SK-N-SH (cell line): Measurements from ENCODE around the gene SRGAP1. TPM values are rescaled to one million over a fixed set of nuclear protein-coding genes. Genes with fewer than 3 reads are reported as not detected.

Source experiments
- CTCF ChIA-PET: fragments of 300-600, 350-600 bp; formaldehyde crosslinking; extraction: SDS; loops from one replicate; lab custom pipeline; 2021; lab: Yijun Ruan, JAX
- POLR2A ChIA-PET: fragments of 350-600 bp; sonication (Branson Sonifier 250); formaldehyde crosslinking; extraction: SDS; loops from one replicate; lab custom pipeline; 2020; ENCODE audit warnings: antibody characterized with exemption, inconsistent platforms; lab: Yijun Ruan, JAX
- DNase-seq: peaks from one replicate; pipeline ENCODE4 v3.0.0; 2012
- H2AFZ ChIP-seq: fragments of 200-600 bp; sonication (generic); 2 replicates; pipeline ENCODE4 v1.8.1; 2016; ENCODE audit warnings: antibody characterized with exemption, mild to moderate bottlenecking, low read depth
- H3F3A ChIP-seq: fragments of 200-600 bp; sonication (generic); replicated peaks from 2 replicates; pipeline ENCODE3; 2016; ENCODE audit warnings: antibody characterized with exemption, mild to moderate bottlenecking; ENCODE audit not compliant: insufficient read depth
- H3K27ac ChIP-seq, 2 experiments: fragments of 200-500 bp in 1 of 2; fragments of 200-600 bp in 1 of 2; sonication (Bioruptor generic) in 1 of 2; sonication (generic), shearing (Covaris generic) in 1 of 2; 2 replicates each; pipeline versions ENCODE4 v1.5.1 to v1.6.1; 2014 to 2016; ENCODE audit warnings: low read depth in 2 of 2, inconsistent platforms in 1 of 2, low read length in 1 of 2, mild to moderate bottlenecking in 1 of 2, mixed read lengths in 1 of 2
- H3K27me3 ChIP-seq: fragments of 200-600 bp; sonication (generic), shearing (Covaris generic); 2 replicates; pipeline ENCODE4 v1.6.1; 2016; ENCODE audit warnings: mixed run types; ENCODE audit not compliant: insufficient read depth
- H3K36me3 ChIP-seq, 2 experiments: fragments of 200-500 bp in 1 of 2; fragments of 200-600 bp in 1 of 2; sonication (Bioruptor generic) in 1 of 2; sonication (generic) in 1 of 2; replicated peaks in 1 of 2; 2 replicates each; pipeline versions ENCODE3 to v1.5.1; 2014 to 2016; ENCODE audit warnings: low read length in 1 of 2, mild to moderate bottlenecking in 1 of 2; ENCODE audit not compliant: insufficient read depth in 2 of 2, control insufficient read depth in 1 of 2
- H3K4me1 ChIP-seq, 2 experiments: fragments of 200-500 bp in 1 of 2; fragments of 200-600 bp in 1 of 2; sonication (Bioruptor generic) in 1 of 2; sonication (generic), shearing (Covaris generic) in 1 of 2; 2 replicates each; pipeline versions ENCODE4 v1.5.1 to v1.6.1; 2014 to 2016; ENCODE audit warnings: low read depth in 1 of 2, low read length in 1 of 2, mixed run types in 1 of 2; ENCODE audit not compliant: insufficient read depth in 2 of 2, control insufficient read depth in 1 of 2
- H3K4me2 ChIP-seq: fragments of 200-600 bp; sonication (generic), shearing (Covaris generic); 2 replicates; pipeline ENCODE4 v1.6.1; 2017; ENCODE audit warnings: mixed run types
- H3K4me3 ChIP-seq, 2 experiments: fragments of 200-500 bp in 1 of 2; fragments of 200-600 bp in 1 of 2; sonication (Bioruptor generic) in 1 of 2; sonication (generic), shearing (Covaris generic) in 1 of 2; 2 replicates each; pipeline versions ENCODE4 v1.5.1 to v1.8.1; 2014 to 2016; ENCODE audit warnings: low read depth in 2 of 2, inconsistent platforms in 1 of 2, low read length in 1 of 2, mild to moderate bottlenecking in 1 of 2, mixed read lengths in 1 of 2, moderate library complexity in 1 of 2
- H3K79me2 ChIP-seq: fragments of 200-600 bp; sonication (generic); 2 replicates; pipeline ENCODE4 v1.8.1; 2017; ENCODE audit warnings: mild to moderate bottlenecking; ENCODE audit not compliant: insufficient read depth
- H3K9ac ChIP-seq: fragments of 200-600 bp; sonication (generic); 2 replicates; pipeline ENCODE4 v1.6.1; 2017; ENCODE audit warnings: mixed run types
- H3K9me2 ChIP-seq: fragments of 200-600 bp; sonication (generic); 2 replicates; pipeline ENCODE4 v1.6.1; 2017; ENCODE audit warnings: mixed run types
- H3K9me3 ChIP-seq: fragments of 200-600 bp; sonication (generic); 2 replicates; pipeline ENCODE4 v1.6.1; 2017; ENCODE audit warnings: mixed run types, mild to moderate bottlenecking, moderate library complexity
- H4K20me1 ChIP-seq: fragments of 200-600 bp; sonication (generic); 2 replicates; pipeline ENCODE4 v1.6.1; 2017; ENCODE audit warnings: mild to moderate bottlenecking, mixed run types; ENCODE audit not compliant: insufficient read depth
- CHD2 ChIP-seq: fragments of 150-350 bp; IDR thresholded peaks from 2 replicates; pipeline ENCODE4 v1.6.1; 2018; ENCODE audit warnings: low read length; ENCODE audit not compliant: partially characterized antibody
- ELF1 ChIP-seq: IDR thresholded peaks from 2 replicates; pipeline ENCODE4 v1.4.0; 2012
- EZH2phosphoT487 ChIP-seq: fragments of 200-600 bp; sonication (generic); IDR thresholded peaks from 2 replicates; pipeline ENCODE4 v1.6.1; 2017; ENCODE audit warnings: low read depth, mixed run types, mild to moderate bottlenecking, antibody characterized with exemption, moderate library complexity, borderline replicate concordance
- FOXJ3 ChIP-seq: sonication (generic); formaldehyde crosslinking; IDR thresholded peaks from 2 replicates; pipeline ENCODE4 v1.5.1; 2020; ENCODE audit warnings: mild to moderate bottlenecking, missing genetic modification reagents
- GATA2 ChIP-seq: sonication (generic); formaldehyde crosslinking; IDR thresholded peaks from 2 replicates; pipeline ENCODE4 v1.5.0; 2020; ENCODE audit warnings: mild to moderate bottlenecking, missing genetic modification reagents
- MEF2A ChIP-seq: IDR thresholded peaks from 2 replicates; pipeline ENCODE4 v1.4.0; 2012; ENCODE audit warnings: low read depth, borderline replicate concordance
- MXI1 ChIP-seq: IDR thresholded peaks from 2 replicates; pipeline ENCODE4 v1.6.1; 2012; ENCODE audit warnings: mild to moderate bottlenecking, low read depth, low read length, improper control_type of control experiment
- NFIC ChIP-seq: IDR thresholded peaks from 2 replicates; pipeline ENCODE4 v1.4.0; 2012; ENCODE audit warnings: borderline replicate concordance
- RAD21 ChIP-seq: IDR thresholded peaks from 2 replicates; pipeline ENCODE4 v1.6.1; 2012; ENCODE audit warnings: mild to moderate bottlenecking, low read length
- RFX5 ChIP-seq: IDR thresholded peaks from 2 replicates; pipeline ENCODE4 v1.6.1; 2012; ENCODE audit warnings: mild to moderate bottlenecking, improper control_type of control experiment, low read length
- RXRA ChIP-seq: IDR thresholded peaks from 2 replicates; pipeline ENCODE4 v1.4.0; 2012; ENCODE audit warnings: low read depth, mild to moderate bottlenecking, borderline replicate concordance
- SMC3 ChIP-seq: IDR thresholded peaks from 2 replicates; pipeline ENCODE4 v1.6.1; 2012; ENCODE audit warnings: low read depth, low read length, improper control_type of control experiment
- WGBS: methylation state at CpG from one replicate; pipeline ENCODE4 v1.1.6; 2017; ENCODE audit warnings: low lambda C conversion rate; 5-methylcytosine and 5-hydroxymethylcytosine counted together
- polyA plus RNA-seq, 3 experiments: library from polyadenylated mRNA; depleted of rRNA; stranded (reverse); fragments of >200 nt; gene quantifications; 2 replicates each; pipeline ENCODE4 v1.2.3, GENCODE V29; 2012
- TF ChIP-seq, protein P1 (sequence below): IDR thresholded peaks from 2 replicates; pipeline ENCODE4 v1.6.1; 2012; ENCODE audit warnings: mild to moderate bottlenecking, low read depth, low read length, moderate library complexity
- TF ChIP-seq, protein P2 (sequence below): fragments of 200-600 bp; sonication (generic); IDR thresholded peaks from 2 replicates; pipeline ENCODE4 v1.6.1; 2017; ENCODE audit warnings: antibody characterized with exemption, mild to moderate bottlenecking, moderate library complexity
- TF ChIP-seq, protein P3 (sequence below): IDR thresholded peaks from 2 replicates; pipeline ENCODE4 v1.4.0; 2012; ENCODE audit warnings: low read depth, borderline replicate concordance

Gene SRGAP1
- polyA plus RNA-seq, 1 of the 3 experiments (the other 2 are of a cell fraction) = 2.6 TPM

DNA sequence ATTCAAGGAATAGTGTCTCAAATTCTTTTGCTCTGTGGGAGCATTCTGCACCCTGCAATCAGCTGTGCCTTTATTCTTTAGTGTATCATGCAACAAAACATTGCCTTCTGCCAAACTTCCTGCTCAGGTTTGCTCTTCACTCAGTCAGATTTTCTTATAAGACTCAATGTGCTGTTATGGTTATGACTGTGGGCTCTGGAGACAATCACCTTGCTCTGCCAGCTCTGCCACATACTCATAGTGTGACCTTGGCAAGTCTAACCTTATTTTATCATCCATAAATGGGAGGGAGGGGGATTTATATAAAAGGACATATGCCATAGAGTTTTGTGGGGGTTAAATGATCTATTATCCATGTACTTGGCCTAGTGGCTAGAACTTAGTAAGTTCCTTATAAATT is 51.3 kb downstream of the SRGAP1 start (continued):
- TF ChIP-seq, protein P1, sequence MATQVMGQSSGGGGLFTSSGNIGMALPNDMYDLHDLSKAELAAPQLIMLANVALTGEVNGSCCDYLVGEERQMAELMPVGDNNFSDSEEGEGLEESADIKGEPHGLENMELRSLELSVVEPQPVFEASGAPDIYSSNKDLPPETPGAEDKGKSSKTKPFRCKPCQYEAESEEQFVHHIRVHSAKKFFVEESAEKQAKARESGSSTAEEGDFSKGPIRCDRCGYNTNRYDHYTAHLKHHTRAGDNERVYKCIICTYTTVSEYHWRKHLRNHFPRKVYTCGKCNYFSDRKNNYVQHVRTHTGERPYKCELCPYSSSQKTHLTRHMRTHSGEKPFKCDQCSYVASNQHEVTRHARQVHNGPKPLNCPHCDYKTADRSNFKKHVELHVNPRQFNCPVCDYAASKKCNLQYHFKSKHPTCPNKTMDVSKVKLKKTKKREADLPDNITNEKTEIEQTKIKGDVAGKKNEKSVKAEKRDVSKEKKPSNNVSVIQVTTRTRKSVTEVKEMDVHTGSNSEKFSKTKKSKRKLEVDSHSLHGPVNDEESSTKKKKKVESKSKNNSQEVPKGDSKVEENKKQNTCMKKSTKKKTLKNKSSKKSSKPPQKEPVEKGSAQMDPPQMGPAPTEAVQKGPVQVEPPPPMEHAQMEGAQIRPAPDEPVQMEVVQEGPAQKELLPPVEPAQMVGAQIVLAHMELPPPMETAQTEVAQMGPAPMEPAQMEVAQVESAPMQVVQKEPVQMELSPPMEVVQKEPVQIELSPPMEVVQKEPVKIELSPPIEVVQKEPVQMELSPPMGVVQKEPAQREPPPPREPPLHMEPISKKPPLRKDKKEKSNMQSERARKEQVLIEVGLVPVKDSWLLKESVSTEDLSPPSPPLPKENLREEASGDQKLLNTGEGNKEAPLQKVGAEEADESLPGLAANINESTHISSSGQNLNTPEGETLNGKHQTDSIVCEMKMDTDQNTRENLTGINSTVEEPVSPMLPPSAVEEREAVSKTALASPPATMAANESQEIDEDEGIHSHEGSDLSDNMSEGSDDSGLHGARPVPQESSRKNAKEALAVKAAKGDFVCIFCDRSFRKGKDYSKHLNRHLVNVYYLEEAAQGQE = no peak
- TF ChIP-seq CHD2 = no peak
- TF ChIP-seq ELF1 = no peak
- TF ChIP-seq NFIC = no peak
- no peak for TF ChIP-seq MXI1
- no peak for TF ChIP-seq EZH2phosphoT487
- no peak for TF ChIP-seq FOXJ3 (CRISPR knock-in tag)
- no peak for TF ChIP-seq RFX5
- no peak for TF ChIP-seq RAD21

DNA sequence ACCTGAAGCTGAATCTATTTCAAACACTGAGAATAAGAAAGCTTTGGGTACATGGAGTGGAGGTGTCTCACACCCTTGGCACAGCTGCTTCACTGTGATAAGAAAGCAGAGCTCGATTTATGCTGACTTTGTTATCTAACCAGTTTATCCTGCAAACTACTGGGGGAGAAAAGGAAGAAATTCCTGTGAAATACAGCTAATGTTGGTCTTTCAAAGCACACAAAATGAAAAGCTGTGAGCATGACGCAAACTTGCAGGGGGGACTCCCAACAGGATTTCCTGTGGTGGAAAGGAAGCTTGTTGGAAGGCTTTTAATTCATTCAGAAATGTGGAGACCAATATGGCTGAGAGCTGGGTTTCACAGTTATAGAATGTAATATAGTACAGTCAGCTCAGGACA is 53.4 kb downstream of the SRGAP1 start:
- CTCF ChIA-PET = interaction anchor here (0.8 to 1.8 kb wide), 6 partner anchors 12 to 283 kb away, joined by 3 to 7 read pairs (median 3); partner anchors contain the start of gene SRGAP1
- peaks cover 7% of the 10 kb centered on the region for H3F3A ChIP-seq
- POLR2A ChIA-PET = no interaction called here
- peaks cover 41% of the 10 kb centered on the region; the same call in 1 of the 2 replicates for H3K79me2 ChIP-seq
- no peaks in the 10 kb centered on the region for H3K9me2 ChIP-seq
- H2AFZ ChIP-seq = no peak overlapping the region
- H3K27ac ChIP-seq = peak overlapping the region; percentile 8 to 71; a peak in 3 of 4 replicates
- no peaks in the 10 kb centered on the region for H3K27me3 ChIP-seq
- 51% methylated on average over 2 of the region's 2 CpGs for WGBS
- H3K9me3 ChIP-seq = no peaks in the 10 kb centered on the region
- no peak overlapping the region for H3K4me3 ChIP-seq
- no peaks in the 10 kb centered on the region for H3K36me3 ChIP-seq
- no peaks in the 10 kb centered on the region for H4K20me1 ChIP-seq
- DNase-seq = no peak
- peaks cover 6 to 15% of the 10 kb centered on the region in 2 experiments; a peak in 3 of 4 replicates for H3K4me1 ChIP-seq
- 0 out of 2 replicates have a peak overlapping the region, but pooled peaks have one; percentile 21 for H3K4me2 ChIP-seq
- H3K9ac ChIP-seq = no peak overlapping the region
- no peak for TF ChIP-seq SMC3
- TF ChIP-seq, protein P2, sequence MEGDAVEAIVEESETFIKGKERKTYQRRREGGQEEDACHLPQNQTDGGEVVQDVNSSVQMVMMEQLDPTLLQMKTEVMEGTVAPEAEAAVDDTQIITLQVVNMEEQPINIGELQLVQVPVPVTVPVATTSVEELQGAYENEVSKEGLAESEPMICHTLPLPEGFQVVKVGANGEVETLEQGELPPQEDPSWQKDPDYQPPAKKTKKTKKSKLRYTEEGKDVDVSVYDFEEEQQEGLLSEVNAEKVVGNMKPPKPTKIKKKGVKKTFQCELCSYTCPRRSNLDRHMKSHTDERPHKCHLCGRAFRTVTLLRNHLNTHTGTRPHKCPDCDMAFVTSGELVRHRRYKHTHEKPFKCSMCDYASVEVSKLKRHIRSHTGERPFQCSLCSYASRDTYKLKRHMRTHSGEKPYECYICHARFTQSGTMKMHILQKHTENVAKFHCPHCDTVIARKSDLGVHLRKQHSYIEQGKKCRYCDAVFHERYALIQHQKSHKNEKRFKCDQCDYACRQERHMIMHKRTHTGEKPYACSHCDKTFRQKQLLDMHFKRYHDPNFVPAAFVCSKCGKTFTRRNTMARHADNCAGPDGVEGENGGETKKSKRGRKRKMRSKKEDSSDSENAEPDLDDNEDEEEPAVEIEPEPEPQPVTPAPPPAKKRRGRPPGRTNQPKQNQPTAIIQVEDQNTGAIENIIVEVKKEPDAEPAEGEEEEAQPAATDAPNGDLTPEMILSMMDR = no peak
- TF ChIP-seq MEF2A = no peak
- TF ChIP-seq GATA2 (CRISPR knock-in tag) = no peak
- no peak for TF ChIP-seq RXRA
- no peak for TF ChIP-seq RAD21
- TF ChIP-seq, protein P3, sequence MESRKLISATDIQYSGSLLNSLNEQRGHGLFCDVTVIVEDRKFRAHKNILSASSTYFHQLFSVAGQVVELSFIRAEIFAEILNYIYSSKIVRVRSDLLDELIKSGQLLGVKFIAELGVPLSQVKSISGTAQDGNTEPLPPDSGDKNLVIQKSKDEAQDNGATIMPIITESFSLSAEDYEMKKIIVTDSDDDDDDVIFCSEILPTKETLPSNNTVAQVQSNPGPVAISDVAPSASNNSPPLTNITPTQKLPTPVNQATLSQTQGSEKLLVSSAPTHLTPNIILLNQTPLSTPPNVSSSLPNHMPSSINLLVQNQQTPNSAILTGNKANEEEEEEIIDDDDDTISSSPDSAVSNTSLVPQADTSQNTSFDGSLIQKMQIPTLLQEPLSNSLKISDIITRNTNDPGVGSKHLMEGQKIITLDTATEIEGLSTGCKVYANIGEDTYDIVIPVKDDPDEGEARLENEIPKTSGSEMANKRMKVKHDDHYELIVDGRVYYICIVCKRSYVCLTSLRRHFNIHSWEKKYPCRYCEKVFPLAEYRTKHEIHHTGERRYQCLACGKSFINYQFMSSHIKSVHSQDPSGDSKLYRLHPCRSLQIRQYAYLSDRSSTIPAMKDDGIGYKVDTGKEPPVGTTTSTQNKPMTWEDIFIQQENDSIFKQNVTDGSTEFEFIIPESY = no peak
- TF ChIP-seq, protein P1 = no peak
